Measurements from ENCODE around the gene VAV2. TPM values are rescaled to one million over a fixed set of nuclear protein-coding genes. Genes with fewer than 3 reads are reported as not detected.

The VAV2 gene
- total and polyA plus RNA-seq, 2 of the 4 experiments (the other 2 are of a cell fraction): 10.8 to 13.4 TPM

DNA sequence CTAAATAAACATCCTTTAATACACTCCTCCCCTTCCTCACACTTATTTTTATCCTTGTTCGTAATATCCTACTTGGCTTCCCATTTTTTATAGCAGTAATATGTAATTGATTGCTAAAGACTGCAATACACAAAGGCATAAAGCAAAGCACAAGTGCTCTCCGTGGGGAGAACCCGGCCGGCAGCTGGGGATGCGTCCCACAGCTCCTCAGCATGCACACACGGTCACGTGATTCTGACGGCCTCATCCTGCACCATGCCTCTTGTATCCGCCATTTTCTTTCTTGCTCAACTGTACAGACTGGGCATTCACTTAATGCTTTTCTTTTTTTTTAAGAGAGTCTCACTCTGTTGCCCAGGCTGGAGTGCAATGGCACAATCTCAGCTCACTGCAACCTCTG, 36.0 kb upstream of the VAV2 start:
- DNase-seq: no peak
- Histone ChIP-seq H2AK9ac (replicated peaks; ENCODE audit: low read depth, low read length, poor library complexity) (no peak overlapping the region), H3K14ac (replicated peaks; ENCODE audit: low read depth, low read length) (no peak overlapping the region), H3K4me3 (ENCODE audit: insufficient read depth, low read depth, low read length) (no peak overlapping the region), H3K4ac (ENCODE audit: low read depth, low read length) (no peak overlapping the region), H3K9me1 (ENCODE audit: insufficient read depth, low read length) (peaks cover 2% of the 10 kb centered on the region; the same call in 1 of the 2 replicates), H2AFZ (replicated peaks; ENCODE audit: low read length, poor library complexity) (no peak overlapping the region), H2BK120ac (ENCODE audit: low read depth, low read length) (no peak overlapping the region), H2AK5ac (ENCODE audit: low read depth, low read length) (no peak overlapping the region), H4K20me1 (ENCODE audit: insufficient read depth, low read length) (no peaks in the 10 kb centered on the region), H4K91ac (ENCODE audit: insufficient read depth, low read depth, low read length) (no peak overlapping the region), H3K9ac (ENCODE audit: low read depth, low read length) (no peak overlapping the region), H3K4me1 (ENCODE audit: control insufficient read depth, insufficient read depth, low read length) (peaks cover 3% of the 10 kb centered on the region; the same call in 1 of the 2 replicates), H3K4me2 (ENCODE audit: low read depth, low read length) (no peak overlapping the region), H3K79me1 (ENCODE audit: low read depth in 1 of 2, low read length in 2 of 2) (peaks cover 0 to 19% of the 10 kb centered on the region in 2 experiments), H3K9me3 (ENCODE audit: control insufficient read depth, insufficient read depth, low read length) (no peaks in the 10 kb centered on the region), H3K27ac (ENCODE audit: insufficient read depth, low read length) (no peak overlapping the region), H3K23ac (ENCODE audit: low read depth, low read length) (no peak overlapping the region), H3K27me3 (ENCODE audit: control insufficient read depth, insufficient read depth, low read length) (no peaks in the 10 kb centered on the region), H2BK5ac (ENCODE audit: low read depth, low read length, poor library complexity, severe bottlenecking) (no peak overlapping the region), H3K36me3 (ENCODE audit: control insufficient read depth, insufficient read depth, low read length) (peaks cover 31% of the 10 kb centered on the region), H3K18ac (ENCODE audit: low read depth, low read length) (no peak overlapping the region), H3K56ac (ENCODE audit: extremely low read depth, insufficient read depth, low read length) (no peak overlapping the region), H4K8ac (ENCODE audit: low read depth in 2 of 2, low read length in 2 of 2) (no peak overlapping the region), H2BK15ac (ENCODE audit: low read depth, low read length) (no peak overlapping the region), H2BK20ac (ENCODE audit: low read depth, low read length) (no peak overlapping the region), H4K5ac (ENCODE audit: low read depth, low read length) (no peak overlapping the region)
- 97 to 100% methylated on average over 1 to 7 of the region's 9 CpGs for WGBS, 2 experiments (ENCODE audit: extremely low coverage in 2 of 2, insufficient read length in 1 of 2)
- no peak for ATAC-seq (ENCODE audit: low read depth)
- POLR2A ChIA-PET (ENCODE audit: unreplicated experiment): no interaction called here
- dilution Hi-C loops (cut with HindIII; ENCODE audit: low sequenced_read_pairs, unreplicated experiment) (no loop called here), in situ Hi-C loops (cut with MboI; ENCODE audit: low sequenced_read_pairs) (no loop called here), intact Hi-C loops (cut with micrococcal nuclease) (no loop called here)
- CTCF ChIA-PET: no interaction called here
- TF ChIP-seq RFX5 (IDR thresholded peaks at IDR 0.05; ENCODE audit: low read depth, low read length) (no peak), MAFK (IDR thresholded peaks at IDR 0.05; ENCODE audit: low read depth, low read length) (no peak), POLR2A (IDR thresholded peaks at IDR 0.05; ENCODE audit: low read depth, low read length) (no peak), MAZ (IDR thresholded peaks at IDR 0.05; ENCODE audit: borderline replicate concordance, low read depth, low read length) (no peak), MXI1 (IDR thresholded peaks at IDR 0.05; ENCODE audit: borderline replicate concordance, low read depth, low read length) (no peak)
- TF ChIP-seq, protein P1, sequence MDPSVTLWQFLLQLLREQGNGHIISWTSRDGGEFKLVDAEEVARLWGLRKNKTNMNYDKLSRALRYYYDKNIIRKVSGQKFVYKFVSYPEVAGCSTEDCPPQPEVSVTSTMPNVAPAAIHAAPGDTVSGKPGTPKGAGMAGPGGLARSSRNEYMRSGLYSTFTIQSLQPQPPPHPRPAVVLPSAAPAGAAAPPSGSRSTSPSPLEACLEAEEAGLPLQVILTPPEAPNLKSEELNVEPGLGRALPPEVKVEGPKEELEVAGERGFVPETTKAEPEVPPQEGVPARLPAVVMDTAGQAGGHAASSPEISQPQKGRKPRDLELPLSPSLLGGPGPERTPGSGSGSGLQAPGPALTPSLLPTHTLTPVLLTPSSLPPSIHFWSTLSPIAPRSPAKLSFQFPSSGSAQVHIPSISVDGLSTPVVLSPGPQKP (IDR thresholded peaks at IDR 0.05; ENCODE audit: borderline replicate concordance, low read depth, low read length): no peak
- no TSS peak for BruUV-seq (replicated peaks)
